Activated naive CD4-positive, alpha-beta T cell treated with anti-CD3 and anti-CD28 coated beads, Interleukin-2, amount 10 ng/mL, durations not matched to agents 7 days and 5 days (primary cell): ENCODE measurements around the gene IQSEC3.
A peak's percentile ranks its signal among the peaks of the same experiment; 100 is the strongest.

Experiments
- CTCF ChIA-PET: fragments of 350-600 bp; sonication (Branson Sonifier 250); formaldehyde crosslinking; loops from one replicate; lab custom pipeline; 2021; ENCODE audit warnings: antibody characterized with exemption; lab: Charles Lee
- DNase-seq: peaks from one replicate; pipeline ENCODE4 v3.0.0-alpha.2; 2020
- H3K27ac Mint-ChIP-seq: one replicate; pipeline ENCODE4 v1.8.0; 2021; ENCODE audit warnings: mild to moderate bottlenecking, moderate library complexity, mixed read lengths
- H3K27me3 Mint-ChIP-seq: one replicate; pipeline ENCODE4 v1.8.0; 2021; ENCODE audit warnings: mild to moderate bottlenecking, mixed read lengths
- H3K36me3 Mint-ChIP-seq: one replicate; pipeline ENCODE4 v1.8.0; 2021; ENCODE audit warnings: mixed read lengths
- H3K4me1 Mint-ChIP-seq: one replicate; pipeline ENCODE4 v1.8.0; 2021; ENCODE audit warnings: mixed read lengths
- H3K4me3 Mint-ChIP-seq: one replicate; pipeline ENCODE4 v1.8.0; 2021; ENCODE audit warnings: mild to moderate bottlenecking, moderate library complexity, mixed read lengths
- H3K9me3 Mint-ChIP-seq: one replicate; pipeline ENCODE4 v1.8.0; 2021; ENCODE audit warnings: mixed read lengths

The IQSEC3 gene

GRCh38 chr12:194276-194675, 127.7 kb downstream of the IQSEC3 start:
- Mint-ChIP-seq H3K4me1 (no peaks in the 10 kb centered on the region), H3K4me3 (no peak overlapping the region), H3K36me3 (no peaks in the 10 kb centered on the region), H3K9me3 (peaks cover 1% of the 10 kb centered on the region), H3K27me3 (peaks cover 25% of the 10 kb centered on the region), H3K27ac (no peak overlapping the region)
- CTCF ChIA-PET: no interaction called here
- DNase-seq: no peak

GRCh38 chr12:195156-195555, 128.6 kb downstream of the IQSEC3 start:
- no peak overlapping the region for H3K27ac Mint-ChIP-seq
- H3K4me1 Mint-ChIP-seq: no peaks in the 10 kb centered on the region
- H3K36me3 Mint-ChIP-seq: no peaks in the 10 kb centered on the region
- no peak overlapping the region for H3K4me3 Mint-ChIP-seq
- peaks cover 16% of the 10 kb centered on the region for H3K27me3 Mint-ChIP-seq
- CTCF ChIA-PET: no interaction called here
- peaks cover 1% of the 10 kb centered on the region for H3K9me3 Mint-ChIP-seq
- DNase-seq: no peak

- H3K36me3 Mint-ChIP-seq: no peaks in the 10 kb centered on the region
- H3K27me3 Mint-ChIP-seq: peaks cover 17% of the 10 kb centered on the region
- no peak overlapping the region for H3K4me3 Mint-ChIP-seq
- DNase-seq: no peak
- peaks cover 1% of the 10 kb centered on the region for H3K9me3 Mint-ChIP-seq
- no peaks in the 10 kb centered on the region for H3K4me1 Mint-ChIP-seq
- CTCF ChIA-PET: no interaction called here
- H3K27ac Mint-ChIP-seq: no peak overlapping the region
Measured at GRCh38 chr12:195951-196350, 129.4 kb downstream of the IQSEC3 start.

GRCh38 chr12:196436-196835, 129.9 kb downstream of the IQSEC3 start:
- Mint-ChIP-seq H3K9me3 (peaks cover 1% of the 10 kb centered on the region), H3K36me3 (no peaks in the 10 kb centered on the region), H3K27me3 (peaks cover 20% of the 10 kb centered on the region), H3K4me3 (no peak overlapping the region), H3K4me1 (no peaks in the 10 kb centered on the region), H3K27ac (no peak overlapping the region)
- DNase-seq: no peak
- CTCF ChIA-PET: no interaction called here

- H3K36me3 Mint-ChIP-seq: no peaks in the 10 kb centered on the region
- no peaks in the 10 kb centered on the region for H3K4me1 Mint-ChIP-seq
- H3K27ac Mint-ChIP-seq: peak overlapping the region; percentile 31
- CTCF ChIA-PET: no interaction called here
- peaks cover 1% of the 10 kb centered on the region for H3K9me3 Mint-ChIP-seq
- no peak for DNase-seq
- no peak overlapping the region for H3K4me3 Mint-ChIP-seq
- peaks cover 29% of the 10 kb centered on the region for H3K27me3 Mint-ChIP-seq
Measured at GRCh38 chr12:197347-197746, 130.8 kb downstream of the IQSEC3 start.

- CTCF ChIA-PET: no interaction called here
- H3K27me3 Mint-ChIP-seq: peaks cover 34% of the 10 kb centered on the region
Measured at GRCh38 chr12:197911-198695, 131.5 kb downstream of the IQSEC3 start.

GRCh38 chr12:198705-199104, 132.1 kb downstream of the IQSEC3 start:
- Mint-ChIP-seq H3K36me3 (no peaks in the 10 kb centered on the region), H3K27me3 (peaks cover 38% of the 10 kb centered on the region), H3K4me3 (no peak overlapping the region), H3K27ac (no peak overlapping the region), H3K4me1 (no peaks in the 10 kb centered on the region), H3K9me3 (peaks cover 1% of the 10 kb centered on the region)
- no peak for DNase-seq
- CTCF ChIA-PET: no interaction called here

More at GRCh38 chr12:197911-198695, 131.5 kb downstream of the IQSEC3 start:
- Mint-ChIP-seq H3K9me3 (peaks cover 1% of the 10 kb centered on the region), H3K4me3 (no peak overlapping the region), H3K4me1 (no peaks in the 10 kb centered on the region), H3K36me3 (no peaks in the 10 kb centered on the region), H3K27ac (no peak overlapping the region)
- DNase-seq: no peak

GRCh38 chr12:201361-201760, 134.8 kb downstream of the IQSEC3 start:
- Mint-ChIP-seq H3K36me3 (no peaks in the 10 kb centered on the region), H3K4me3 (no peak overlapping the region), H3K27ac (no peak overlapping the region), H3K9me3 (peaks cover 1% of the 10 kb centered on the region), H3K27me3 (peaks cover 53% of the 10 kb centered on the region), H3K4me1 (no peaks in the 10 kb centered on the region)
- no peak for DNase-seq
- CTCF ChIA-PET: no interaction called here

- Mint-ChIP-seq H3K36me3 (no peaks in the 10 kb centered on the region), H3K9me3 (peaks cover 1% of the 10 kb centered on the region), H3K4me1 (no peaks in the 10 kb centered on the region), H3K4me3 (no peak overlapping the region), H3K27ac (no peak overlapping the region), H3K27me3 (peaks cover 60% of the 10 kb centered on the region)
- no peak for DNase-seq
- CTCF ChIA-PET: no interaction called here
Measured at GRCh38 chr12:202081-202731, 135.6 kb downstream of the IQSEC3 start.

GRCh38 chr12:203074-203461, 136.5 kb downstream of the IQSEC3 start:
- H3K27me3 Mint-ChIP-seq: peaks cover 62% of the 10 kb centered on the region
- no peaks in the 10 kb centered on the region for H3K4me1 Mint-ChIP-seq
- no peaks in the 10 kb centered on the region for H3K9me3 Mint-ChIP-seq
- DNase-seq: no peak
- CTCF ChIA-PET: interaction anchor here (1.4 kb wide), 1 partner anchor 50 kb away, joined by 4 read pairs; no protein-coding TSS in a partner anchor
- H3K36me3 Mint-ChIP-seq: no peaks in the 10 kb centered on the region
- no peak overlapping the region for H3K27ac Mint-ChIP-seq
- H3K4me3 Mint-ChIP-seq: no peak overlapping the region

- Mint-ChIP-seq H3K9me3 (no peaks in the 10 kb centered on the region), H3K36me3 (no peaks in the 10 kb centered on the region), H3K4me1 (no peaks in the 10 kb centered on the region), H3K27ac (no peak overlapping the region), H3K4me3 (no peak overlapping the region), H3K27me3 (peaks cover 60% of the 10 kb centered on the region)
- CTCF ChIA-PET: interaction anchor here (1.4 kb wide), 1 partner anchor 50 kb away, joined by 4 read pairs; no protein-coding TSS in a partner anchor
- no peak for DNase-seq
Measured at GRCh38 chr12:203462-204260, 137.1 kb downstream of the IQSEC3 start.

GRCh38 chr12:204261-204678, 137.7 kb downstream of the IQSEC3 start:
- no peak for DNase-seq
- no peaks in the 10 kb centered on the region for H3K4me1 Mint-ChIP-seq
- no peak overlapping the region for H3K4me3 Mint-ChIP-seq
- H3K27ac Mint-ChIP-seq: no peak overlapping the region
- no peaks in the 10 kb centered on the region for H3K36me3 Mint-ChIP-seq
- CTCF ChIA-PET: interaction anchor here (1.4 kb wide), 1 partner anchor 51 kb away, joined by 4 read pairs; no protein-coding TSS in a partner anchor
- H3K27me3 Mint-ChIP-seq: peaks cover 64% of the 10 kb centered on the region
- H3K9me3 Mint-ChIP-seq: no peaks in the 10 kb centered on the region

GRCh38 chr12:205026-205425, 138.5 kb downstream of the IQSEC3 start:
- peaks cover 70% of the 10 kb centered on the region for H3K27me3 Mint-ChIP-seq
- CTCF ChIA-PET: no interaction called here
- no peak overlapping the region for H3K27ac Mint-ChIP-seq
- DNase-seq: no peak
- H3K9me3 Mint-ChIP-seq: no peaks in the 10 kb centered on the region
- H3K4me3 Mint-ChIP-seq: no peak overlapping the region
- H3K36me3 Mint-ChIP-seq: no peaks in the 10 kb centered on the region
- no peaks in the 10 kb centered on the region for H3K4me1 Mint-ChIP-seq

- no peaks in the 10 kb centered on the region for H3K4me1 Mint-ChIP-seq
- peaks cover 70% of the 10 kb centered on the region for H3K27me3 Mint-ChIP-seq
- no peak for DNase-seq
- H3K4me3 Mint-ChIP-seq: no peak overlapping the region
- H3K27ac Mint-ChIP-seq: no peak overlapping the region
- H3K36me3 Mint-ChIP-seq: no peaks in the 10 kb centered on the region
- CTCF ChIA-PET: no interaction called here
- H3K9me3 Mint-ChIP-seq: no peaks in the 10 kb centered on the region
Measured at GRCh38 chr12:206746-207440, 140.3 kb downstream of the IQSEC3 start.
